Large intestine (tissue), 3 donors: ENCODE data around the gene LRP2. TPM values are rescaled to one million over a fixed set of nuclear protein-coding genes. Genes with fewer than 3 reads are reported as not detected.
A peak's percentile ranks its signal among the peaks of the same experiment; 100 is the strongest.

ENCODE experiments used
- DNase-seq, 2 donors: peaks; one replicate each; pipeline versions ENCODE4 v3.0.0 to v3.0.0-alpha.2; 2013
- H3K27ac ChIP-seq: one replicate; pipeline ENCODE4 v1.5.1; 2013; ENCODE audit warnings: low read length
- H3K27me3 ChIP-seq: 2 replicates; pipeline ENCODE4 v1.6.1; 2013; ENCODE audit warnings: low read length; ENCODE audit not compliant: control insufficient read depth, insufficient read depth
- H3K36me3 ChIP-seq: 2 replicates; pipeline ENCODE4 v1.6.1; 2013; ENCODE audit warnings: low read length; ENCODE audit not compliant: control insufficient read depth, insufficient read depth
- H3K4me1 ChIP-seq: one replicate; pipeline ENCODE4 v1.6.1; 2013; ENCODE audit warnings: low read length; ENCODE audit not compliant: control insufficient read depth, insufficient read depth
- H3K4me3 ChIP-seq: one replicate; pipeline ENCODE4 v1.5.1; 2013; ENCODE audit warnings: low read length
- H3K9me3 ChIP-seq: one replicate; pipeline ENCODE4 v1.6.1; 2013; ENCODE audit warnings: mild to moderate bottlenecking, low read depth, low read length, moderate library complexity; ENCODE audit not compliant: control insufficient read depth
- WGBS: methylation state at CpG from one replicate; pipeline ENCODE4 v1.1.5; 2013; ENCODE audit warnings: low lambda C conversion rate; ENCODE audit not compliant: insufficient coverage; 5-methylcytosine and 5-hydroxymethylcytosine counted together
- polyA plus RNA-seq: library from polyadenylated mRNA; unstranded; fragments of 120-200 nt; gene quantifications from one replicate; pipeline ENCODE4 v1.2.1, GENCODE V29; 2013

The LRP2 gene
- polyA plus RNA-seq, 1 donor, result 4.4 TPM

DNA sequence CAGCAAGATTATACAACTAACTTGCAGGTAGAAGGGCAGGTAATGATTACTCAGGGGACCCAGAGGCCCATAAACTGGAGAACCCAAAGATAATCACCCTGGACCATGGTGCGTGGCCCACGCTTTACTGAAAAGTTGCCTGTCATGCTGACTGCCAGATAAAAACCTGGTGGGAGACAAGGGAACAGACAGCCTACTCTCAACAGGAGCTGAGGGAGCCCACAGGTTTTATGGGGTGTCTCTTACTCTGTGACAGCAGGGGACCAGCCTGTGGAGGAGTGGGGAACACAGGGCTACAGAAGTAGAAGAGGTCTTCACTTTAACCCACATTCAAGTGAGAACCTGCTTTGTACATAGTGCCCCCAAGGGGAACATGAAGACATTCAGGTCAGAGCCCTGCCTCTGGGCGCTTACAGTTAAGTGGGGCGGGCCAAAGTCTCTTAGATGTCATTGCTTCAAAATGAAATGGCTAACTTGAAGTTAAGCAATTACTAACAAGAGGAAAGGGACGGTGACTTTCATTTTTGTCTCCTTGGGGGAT, 232.6 kb downstream of the LRP2 start:
- H3K27ac ChIP-seq, result peak overlapping the region; percentile 56
- H3K27me3 ChIP-seq, result no peaks in the 10 kb centered on the region
- H3K36me3 ChIP-seq, result no peaks in the 10 kb centered on the region
- H3K4me1 ChIP-seq, result peaks cover 4% of the 10 kb centered on the region
- DNase-seq, result peak; percentile 61 to 79
- 90% methylated on average over 2 of the region's 5 CpGs for WGBS
- no peak overlapping the region for H3K4me3 ChIP-seq
- H3K9me3 ChIP-seq, result no peaks in the 10 kb centered on the region

GRCh38 chr2:169119851-169120250, 242.5 kb downstream of the LRP2 start:
- no peaks in the 10 kb centered on the region for H3K27me3 ChIP-seq
- H3K27ac ChIP-seq, result no peak overlapping the region
- no peaks in the 10 kb centered on the region for H3K9me3 ChIP-seq
- no peaks in the 10 kb centered on the region for H3K36me3 ChIP-seq
- H3K4me1 ChIP-seq, result no peaks in the 10 kb centered on the region
- no CpG with 5 or more reads among the region's 4 CpGs for WGBS
- no peak overlapping the region for H3K4me3 ChIP-seq
- DNase-seq, result no peak

- Histone ChIP-seq H3K27ac (no peak overlapping the region), H3K4me3 (no peak overlapping the region), H3K27me3 (no peaks in the 10 kb centered on the region), H3K4me1 (no peaks in the 10 kb centered on the region), H3K36me3 (no peaks in the 10 kb centered on the region), H3K9me3 (no peaks in the 10 kb centered on the region)
- no CpG with 5 or more reads among the region's 4 CpGs for WGBS
- no peak for DNase-seq
These were observed 243.1 kb downstream of the LRP2 start for GRCh38 chr2:169119123-169119760.

GRCh38 chr2:169118060-169118459, 244.3 kb downstream of the LRP2 start:
- WGBS, result 60% methylated on average over 1 of the region's 2 CpGs
- Histone ChIP-seq H3K9me3 (no peaks in the 10 kb centered on the region), H3K36me3 (no peaks in the 10 kb centered on the region), H3K27me3 (no peaks in the 10 kb centered on the region), H3K27ac (no peak overlapping the region), H3K4me1 (no peaks in the 10 kb centered on the region), H3K4me3 (no peak overlapping the region)
- no peak for DNase-seq

DNA sequence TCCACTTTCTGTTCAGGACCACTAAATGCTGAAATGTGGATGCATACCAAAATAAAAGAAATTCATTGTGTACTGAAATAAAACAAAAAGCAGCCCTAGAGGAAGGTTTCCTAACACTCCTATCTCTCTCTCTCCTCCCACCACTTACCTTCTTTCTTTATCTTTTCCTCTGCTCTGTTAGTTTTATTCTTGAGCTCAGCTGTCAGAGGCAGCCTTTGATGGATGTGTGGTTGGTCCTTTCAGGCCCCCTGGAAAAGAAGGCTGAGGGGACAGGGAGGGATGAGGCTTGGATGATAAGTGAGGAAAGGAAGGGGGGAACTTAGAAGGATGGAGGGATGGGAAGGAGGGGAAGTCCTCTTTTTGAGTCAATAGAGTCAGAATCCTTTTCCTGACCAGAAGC, 245.3 kb downstream of the LRP2 start:
- H3K27me3 ChIP-seq, result no peaks in the 10 kb centered on the region
- no peaks in the 10 kb centered on the region for H3K4me1 ChIP-seq
- H3K36me3 ChIP-seq, result no peaks in the 10 kb centered on the region
- no peak for DNase-seq
- H3K4me3 ChIP-seq, result no peak overlapping the region
- H3K9me3 ChIP-seq, result no peaks in the 10 kb centered on the region
- H3K27ac ChIP-seq, result no peak overlapping the region

DNA sequence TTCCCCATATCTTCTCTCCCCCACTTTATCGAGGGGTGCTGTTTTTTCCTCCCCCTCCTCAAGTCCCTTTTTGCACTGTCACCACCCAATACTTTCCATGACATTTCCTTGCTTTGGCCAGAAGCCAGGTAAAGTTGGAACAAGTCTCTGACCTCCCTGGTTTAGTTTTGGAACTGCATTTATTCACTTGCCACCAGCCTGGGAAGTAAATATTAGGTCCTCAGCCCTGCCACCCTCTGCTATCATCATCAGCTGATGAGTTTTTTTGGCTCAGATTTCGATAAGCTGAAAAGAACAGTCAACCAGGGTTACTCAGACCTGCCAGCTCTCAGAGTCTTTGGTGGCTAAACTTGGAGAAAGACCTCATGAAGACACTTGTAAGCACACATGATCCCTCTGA, 246.0 kb downstream of the LRP2 start:
- Histone ChIP-seq H3K36me3 (no peaks in the 10 kb centered on the region), H3K4me3 (no peak overlapping the region), H3K9me3 (no peaks in the 10 kb centered on the region), H3K27me3 (no peaks in the 10 kb centered on the region), H3K27ac (no peak overlapping the region), H3K4me1 (no peaks in the 10 kb centered on the region)
- WGBS, result no CpG with 5 or more reads among the region's 2 CpGs
- DNase-seq, result no peak

- Histone ChIP-seq H3K36me3 (no peaks in the 10 kb centered on the region), H3K27me3 (no peaks in the 10 kb centered on the region), H3K4me3 (no peak overlapping the region), H3K9me3 (no peaks in the 10 kb centered on the region), H3K4me1 (no peaks in the 10 kb centered on the region), H3K27ac (no peak overlapping the region)
- DNase-seq, result no peak
- WGBS, result no CpG with 5 or more reads among the region's 4 CpGs
These were observed 248.3 kb downstream of the LRP2 start for GRCh38 chr2:169114056-169114455.

GRCh38 chr2:169112841-169113240, 249.5 kb downstream of the LRP2 start:
- Histone ChIP-seq H3K4me3 (no peak overlapping the region), H3K27me3 (no peaks in the 10 kb centered on the region), H3K4me1 (no peaks in the 10 kb centered on the region), H3K9me3 (no peaks in the 10 kb centered on the region), H3K36me3 (no peaks in the 10 kb centered on the region), H3K27ac (no peak overlapping the region)
- peak; percentile 52 to 57 for DNase-seq
- no CpG with 5 or more reads among the region's 6 CpGs for WGBS

- WGBS, result no CpG with 5 or more reads among the region's 18 CpGs
- Histone ChIP-seq H3K27ac (no peak overlapping the region), H3K4me3 (no peak overlapping the region), H3K9me3 (no peaks in the 10 kb centered on the region), H3K4me1 (no peaks in the 10 kb centered on the region), H3K27me3 (no peaks in the 10 kb centered on the region), H3K36me3 (no peaks in the 10 kb centered on the region)
- DNase-seq, result no peak
These were observed 251.4 kb downstream of the LRP2 start for GRCh38 chr2:169110916-169111315.

DNA sequence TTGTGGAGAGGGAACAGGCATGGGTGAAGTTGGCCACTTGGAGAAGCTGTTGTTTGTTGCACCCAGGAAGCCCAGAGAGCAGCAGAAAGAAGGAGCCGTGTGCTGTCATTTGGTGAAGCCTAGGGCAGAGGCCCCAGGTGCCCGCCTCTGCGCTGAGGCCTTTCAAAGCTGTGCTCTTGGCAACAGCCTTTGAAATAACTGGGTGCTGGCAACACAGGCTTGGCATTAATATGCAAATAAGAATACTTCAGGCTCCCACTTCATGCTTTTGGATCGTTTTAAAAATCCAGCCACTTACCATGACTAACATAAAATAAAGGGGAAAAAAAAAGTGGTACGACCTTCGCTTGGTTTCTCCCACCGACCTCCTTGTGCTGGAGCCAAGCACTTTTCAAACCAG, 251.9 kb downstream of the LRP2 start:
- Histone ChIP-seq H3K27ac (no peak overlapping the region), H3K4me1 (no peaks in the 10 kb centered on the region), H3K4me3 (no peak overlapping the region), H3K27me3 (no peaks in the 10 kb centered on the region), H3K36me3 (no peaks in the 10 kb centered on the region), H3K9me3 (no peaks in the 10 kb centered on the region)
- WGBS, result no CpG with 5 or more reads among the region's 7 CpGs
- no peak for DNase-seq
